GM19023 (cell line): ENCODE data around the gene IL1A.

Experiments used
- ATAC-seq: cut with Tn5 transposase; IDR thresholded peaks from one replicate; pipeline ENCODE4 v1.9.1; 2021; ENCODE audit warnings: mild to moderate bottlenecking, moderate library complexity; ENCODE audit not compliant: unreplicated experiment

Gene IL1A

DNA sequence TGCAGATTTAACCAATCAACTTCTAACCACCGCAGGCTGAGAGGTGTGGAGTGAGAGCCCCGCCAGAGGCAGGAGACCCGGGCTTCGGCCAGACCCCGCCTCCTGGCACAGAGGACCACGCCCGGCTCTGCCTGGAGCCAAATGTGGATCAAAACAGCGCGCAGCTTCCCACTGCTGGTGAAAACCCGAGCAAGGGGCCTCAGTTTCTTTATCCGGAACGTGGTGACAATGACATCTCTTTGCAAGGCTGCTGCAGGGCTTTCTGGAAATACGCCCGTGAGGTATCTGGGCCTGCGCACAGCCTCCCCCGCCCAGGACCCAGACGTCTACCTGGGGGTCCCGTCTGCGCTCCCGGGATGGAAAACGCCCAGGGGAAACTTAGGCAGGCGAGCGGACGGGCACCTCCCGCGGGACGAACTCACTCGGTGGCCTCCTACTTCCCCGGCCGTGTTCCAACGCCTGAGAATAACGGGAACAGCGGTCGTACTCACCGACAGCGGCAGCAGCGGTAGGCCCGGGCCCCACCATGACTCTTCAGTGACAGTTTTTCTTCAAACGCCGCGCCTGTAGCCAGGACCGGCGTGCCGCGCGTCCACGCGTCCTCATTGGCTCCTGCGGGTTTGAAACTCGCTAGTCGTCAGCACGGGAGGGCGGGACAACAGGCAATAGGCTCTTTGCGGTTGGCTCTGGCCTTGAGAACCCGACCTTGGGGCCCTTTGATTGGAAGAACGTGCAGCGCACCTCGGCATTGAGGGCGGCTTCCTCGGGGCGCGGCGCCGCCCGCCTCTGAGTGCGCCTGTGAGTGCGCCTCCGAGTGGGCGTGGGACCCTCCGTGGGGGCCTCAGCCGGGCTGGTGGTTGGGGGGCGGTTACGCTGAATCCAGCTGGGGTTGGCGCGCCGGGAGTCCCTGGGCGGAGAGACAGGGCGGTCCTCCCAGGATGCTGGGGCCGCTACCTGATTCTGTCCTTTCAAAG, 19.9 kb downstream of the IL1A start, which contains the start of gene CKAP2L:
TSS of gene CKAP2L (minus strand) at position 539 of the 974 bp plus-strand sequence. CDS start at position 528, 11 bp downstream.
- ATAC-seq = peak; percentile 99

DNA sequence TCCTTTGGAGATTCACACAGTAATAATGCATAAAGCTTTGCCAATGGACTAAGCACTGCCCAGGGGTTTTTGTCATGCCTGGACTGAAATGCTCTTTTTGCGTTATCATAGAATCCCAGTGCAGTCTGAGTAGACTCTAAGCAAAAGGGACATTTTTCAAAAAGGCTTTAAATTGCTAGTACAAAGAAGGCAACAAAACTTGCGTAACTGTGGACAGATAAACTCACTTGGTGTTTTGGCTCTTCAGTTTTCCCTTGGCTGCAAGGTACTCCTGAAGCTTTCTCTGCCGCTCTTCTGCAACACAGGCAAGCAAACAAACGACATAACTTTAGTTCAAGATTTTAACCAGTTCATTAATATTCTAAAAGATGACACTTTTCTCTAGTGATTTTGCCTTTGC, 22.0 kb downstream of the IL1A start:
- ATAC-seq = no peak

DNA sequence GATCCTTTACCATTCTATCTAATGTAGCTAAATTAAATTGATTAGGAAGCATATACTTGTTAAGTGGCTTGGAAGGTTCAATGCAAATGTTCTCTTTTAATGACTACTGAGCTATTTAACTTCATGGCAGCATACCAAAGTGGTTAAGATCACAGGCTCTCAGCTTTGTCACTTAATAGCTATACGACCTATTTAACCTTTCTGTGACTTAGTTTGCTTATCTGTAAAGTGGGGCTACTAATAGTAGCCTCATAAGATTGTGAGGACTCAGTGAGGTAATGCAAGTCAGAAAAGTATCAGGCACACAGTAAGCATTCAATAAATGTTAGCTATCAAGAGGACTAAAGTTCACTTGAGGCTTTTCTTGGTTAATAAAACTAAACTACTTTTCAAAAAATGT, 24.1 kb downstream of the IL1A start:
- ATAC-seq = no peak

DNA sequence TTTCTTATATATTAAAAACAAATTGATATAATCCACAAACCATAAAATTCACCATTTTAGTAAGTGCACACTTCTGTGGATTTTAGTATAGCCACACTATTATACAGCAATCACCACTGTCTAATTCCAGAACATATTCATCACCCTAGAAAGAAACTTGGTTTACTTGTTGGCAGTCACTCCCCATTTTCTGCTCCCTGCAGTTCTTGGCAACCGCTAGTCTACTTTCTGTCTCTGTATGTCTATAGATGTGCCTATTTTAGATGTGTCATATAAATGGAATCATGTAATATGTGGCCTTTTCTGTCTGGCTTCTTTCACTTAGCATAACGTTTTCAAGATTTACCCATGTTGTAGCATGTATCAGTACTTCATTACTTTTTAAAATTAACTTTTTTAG, 25.6 kb downstream of the IL1A start:
- no peak for ATAC-seq

DNA sequence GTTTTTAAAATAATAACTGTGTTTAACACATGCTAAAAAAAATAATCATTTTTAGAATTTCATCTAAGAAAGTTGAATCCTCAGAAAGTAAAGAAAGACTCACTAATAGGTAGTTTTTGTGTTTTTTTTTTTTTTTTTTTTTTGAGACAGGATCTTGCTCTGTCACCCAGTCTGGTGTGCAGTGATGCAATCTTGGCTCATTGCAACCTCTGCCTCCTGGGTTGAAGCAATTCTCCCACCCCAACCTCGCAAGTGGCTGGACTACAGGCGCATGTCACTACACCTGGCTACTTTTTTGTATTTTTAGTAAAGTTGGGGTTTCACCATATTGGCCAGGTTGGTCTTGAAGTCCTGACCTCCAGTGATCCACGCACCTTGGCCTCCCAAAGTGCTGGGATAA, 27.0 kb downstream of the IL1A start:
- no peak for ATAC-seq

DNA sequence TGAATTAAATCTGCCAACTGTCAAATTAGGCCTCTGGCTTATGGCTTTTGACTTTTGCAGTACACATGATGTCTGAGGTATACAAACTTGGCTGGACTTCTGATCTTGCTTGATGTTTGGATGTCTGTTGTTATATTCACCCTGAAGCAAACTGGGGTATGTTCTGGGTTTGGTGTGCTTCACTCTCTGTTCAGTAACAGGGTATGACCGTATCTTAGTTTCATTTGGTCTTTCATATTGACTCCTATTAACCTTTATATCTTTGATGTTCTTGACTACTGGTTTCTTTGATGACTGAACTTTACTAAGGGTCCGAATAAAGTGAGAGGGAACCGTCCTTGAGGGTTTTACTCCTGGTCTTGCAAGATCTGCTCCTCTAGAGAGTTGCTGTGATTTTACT, 28.1 kb downstream of the IL1A start:
- ATAC-seq = no peak

DNA sequence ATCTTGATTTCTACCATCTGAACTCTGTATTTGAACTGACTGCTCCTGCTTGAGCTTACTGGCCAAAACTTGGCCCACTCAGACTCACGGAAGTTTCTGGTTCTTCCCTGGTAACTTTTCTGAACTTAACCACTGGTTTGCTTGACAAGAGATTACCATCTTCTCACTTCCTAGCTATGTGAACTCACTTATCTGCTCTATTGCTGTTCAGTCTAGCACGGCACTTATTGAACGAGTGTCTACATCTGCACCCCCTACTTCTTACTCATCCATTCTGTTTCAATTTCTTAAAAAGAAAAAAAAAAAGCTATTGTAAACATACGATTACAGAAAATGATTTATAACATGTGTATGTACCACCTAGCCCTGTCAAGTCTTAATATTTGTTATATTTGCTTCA, 28.8 kb downstream of the IL1A start:
- no peak for ATAC-seq

DNA sequence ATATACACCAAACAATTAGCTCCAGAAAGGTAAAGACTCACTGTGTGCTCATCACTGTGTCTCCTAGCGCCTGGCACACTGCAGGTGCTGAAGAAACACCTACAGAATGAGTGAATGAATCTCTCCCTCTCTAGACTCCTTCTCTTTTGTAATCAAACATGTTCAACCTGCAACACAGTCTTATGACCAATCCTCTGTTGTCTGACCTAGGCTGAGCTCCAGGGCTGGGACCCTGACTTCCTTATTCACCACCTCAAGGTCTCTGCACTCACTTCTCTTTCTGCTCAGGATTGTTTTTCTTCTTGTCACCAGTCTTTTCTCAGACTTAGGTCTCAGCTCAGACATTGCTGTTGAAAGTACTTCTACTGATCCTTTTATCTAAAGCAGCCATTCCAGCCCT, 29.7 kb downstream of the IL1A start:
- ATAC-seq = no peak

DNA sequence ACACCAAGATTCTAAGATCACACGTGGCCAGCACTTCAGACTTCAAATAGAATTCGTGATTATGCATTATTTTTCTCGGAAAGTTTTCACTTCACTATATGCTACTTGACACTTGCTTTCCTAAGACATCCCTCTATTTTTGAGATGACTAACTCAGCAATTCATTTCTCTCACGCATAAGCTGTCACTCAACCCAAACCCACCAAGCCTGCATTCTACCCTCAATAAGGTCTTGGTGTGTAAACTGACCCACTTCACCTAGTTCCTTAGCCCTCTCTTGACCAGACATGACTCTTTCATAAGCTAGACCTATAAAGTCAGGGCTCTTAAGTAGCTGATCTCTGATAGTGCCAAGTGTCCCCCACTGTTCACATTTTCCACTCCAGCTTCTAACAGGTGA, 31.6 kb downstream of the IL1A start:
- no peak for ATAC-seq

DNA sequence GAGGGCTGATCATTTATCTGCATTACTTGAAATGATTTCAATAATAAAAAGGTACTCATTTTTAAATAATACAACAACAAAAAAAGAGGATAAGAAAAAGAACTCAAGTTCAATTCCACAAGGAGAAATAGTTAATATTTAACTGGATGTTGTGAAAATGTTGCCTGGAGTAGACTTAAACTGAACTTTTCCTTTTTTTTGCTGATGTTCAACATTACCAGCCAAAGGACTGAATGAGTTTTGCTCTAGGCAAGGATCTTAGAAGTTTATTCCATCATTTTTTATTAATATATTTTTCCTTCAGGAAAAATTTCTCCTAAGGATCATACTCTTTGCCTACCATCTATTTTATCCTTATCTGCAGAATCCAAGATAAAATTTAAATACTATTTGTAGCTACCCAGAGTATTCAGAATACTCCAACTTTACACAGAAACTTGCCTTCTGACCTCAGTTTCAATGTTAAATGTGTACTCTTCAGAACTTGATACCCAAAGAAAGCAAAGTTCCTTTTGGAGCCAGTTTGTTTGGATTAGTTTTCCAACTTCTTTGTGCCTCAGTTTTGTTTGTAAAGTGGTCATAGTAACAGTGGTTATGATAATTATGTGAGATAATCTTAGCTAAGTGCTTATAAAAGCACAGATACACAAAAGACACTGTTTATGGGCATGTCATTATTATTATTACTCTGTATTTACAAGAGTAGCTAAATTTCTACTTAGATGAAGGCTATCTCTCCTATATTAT, 32.7 kb downstream of the IL1A start:
- ATAC-seq = no peak

DNA sequence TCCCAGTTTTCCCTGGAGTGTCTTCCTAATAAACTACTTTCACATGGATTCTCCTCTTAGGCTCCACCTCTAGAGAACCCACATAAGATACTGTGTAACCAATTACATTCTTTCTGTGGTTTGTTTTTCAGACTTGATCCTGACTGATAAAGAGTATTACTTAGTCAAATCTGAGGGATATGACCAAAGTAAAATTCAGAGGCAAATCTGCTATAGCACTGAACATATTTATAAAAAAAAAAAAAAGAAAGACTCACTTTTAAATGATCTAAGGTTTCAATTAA, 33.8 kb downstream of the IL1A start:
- ATAC-seq = no peak

DNA sequence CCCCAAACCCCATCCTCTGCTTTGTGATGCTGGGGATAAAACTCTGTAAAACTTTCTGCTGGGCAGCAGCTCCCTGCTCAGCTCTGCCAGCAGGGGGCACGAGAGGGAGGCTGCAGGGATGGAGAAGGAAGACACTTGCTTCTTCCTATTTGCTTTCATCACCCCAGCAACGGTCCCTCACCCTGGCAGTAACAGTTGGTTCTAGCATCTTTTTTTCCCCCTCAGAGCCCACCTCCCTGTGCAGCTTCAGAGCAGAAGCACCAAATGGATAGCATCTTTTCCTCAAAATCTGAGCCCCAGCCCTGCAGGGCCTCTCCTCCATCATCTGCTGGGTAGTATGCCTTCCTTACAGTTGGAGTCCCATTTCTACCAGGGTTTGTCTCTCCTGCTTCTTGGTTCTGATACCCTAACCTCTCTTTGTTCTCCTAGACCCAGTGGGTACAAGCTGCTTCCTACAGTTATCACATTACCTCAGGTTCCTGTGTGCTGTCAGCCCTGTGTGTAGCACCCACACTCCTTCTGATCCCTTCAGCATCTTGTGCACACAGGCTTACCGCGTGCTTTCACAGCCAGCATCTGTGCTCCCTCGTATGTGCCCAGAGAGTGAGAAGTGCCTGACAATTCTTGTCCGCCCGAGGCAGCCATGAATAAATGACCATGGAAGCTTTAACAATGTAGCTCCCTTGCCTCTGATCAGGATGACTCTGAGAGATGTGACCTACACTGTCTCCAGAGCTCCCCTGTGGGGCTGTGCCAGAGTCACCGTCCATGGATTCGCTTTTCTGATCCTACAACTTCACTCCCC, 34.3 kb downstream of the IL1A start:
- ATAC-seq = peak; percentile 78

DNA sequence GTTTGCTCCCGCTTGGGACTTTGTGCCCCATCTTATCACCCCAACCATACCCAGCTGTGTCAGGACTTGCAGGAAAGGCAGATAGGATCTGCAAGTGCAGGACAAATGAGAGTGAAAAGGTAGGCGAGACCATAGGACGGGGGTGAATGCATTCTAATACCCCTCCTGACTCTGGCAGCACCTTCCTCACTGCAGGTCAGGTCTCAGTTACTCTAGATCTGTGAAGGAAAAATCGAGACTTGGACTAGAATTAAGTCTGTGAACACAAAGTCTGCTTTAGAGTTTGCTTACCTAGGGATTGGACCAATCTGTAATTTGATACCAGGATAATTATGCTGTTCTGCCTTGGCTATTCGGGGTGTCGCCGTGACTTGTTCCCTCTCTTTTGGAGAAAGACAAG, 43.8 kb downstream of the IL1A start:
- no peak for ATAC-seq

DNA sequence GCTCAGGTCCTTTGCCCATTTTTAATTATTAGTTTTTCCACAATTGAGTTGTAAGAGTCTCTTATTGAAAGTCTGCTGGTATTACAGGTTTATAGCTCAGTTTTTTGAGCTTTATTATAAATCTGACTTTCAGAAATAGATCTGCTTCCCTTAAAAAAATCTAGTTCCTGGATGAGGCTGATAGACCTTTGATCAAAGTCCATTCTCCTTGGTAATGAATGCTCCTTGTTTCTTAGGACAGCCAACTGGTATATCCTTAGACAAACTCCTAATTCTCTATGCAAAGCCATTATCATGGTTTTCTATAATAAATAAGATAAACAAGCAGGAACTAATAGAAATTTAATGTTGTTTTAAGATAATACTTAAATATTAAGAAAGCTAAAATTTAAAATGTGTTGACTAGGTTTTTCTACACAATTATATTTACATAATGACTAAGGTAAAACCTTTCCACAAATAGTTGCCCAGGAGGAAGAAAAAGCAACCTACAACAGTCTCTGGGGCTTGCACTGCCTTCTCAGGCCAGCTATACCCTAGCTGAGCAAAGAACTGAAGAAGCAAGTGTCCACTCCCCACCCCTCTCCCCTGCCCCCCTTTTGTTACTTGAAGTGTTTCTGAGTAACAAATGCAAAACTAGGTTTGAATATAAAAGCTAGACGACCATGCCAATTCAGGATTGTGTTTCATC, 46.6 kb downstream of the IL1A start:
- ATAC-seq = no peak

DNA sequence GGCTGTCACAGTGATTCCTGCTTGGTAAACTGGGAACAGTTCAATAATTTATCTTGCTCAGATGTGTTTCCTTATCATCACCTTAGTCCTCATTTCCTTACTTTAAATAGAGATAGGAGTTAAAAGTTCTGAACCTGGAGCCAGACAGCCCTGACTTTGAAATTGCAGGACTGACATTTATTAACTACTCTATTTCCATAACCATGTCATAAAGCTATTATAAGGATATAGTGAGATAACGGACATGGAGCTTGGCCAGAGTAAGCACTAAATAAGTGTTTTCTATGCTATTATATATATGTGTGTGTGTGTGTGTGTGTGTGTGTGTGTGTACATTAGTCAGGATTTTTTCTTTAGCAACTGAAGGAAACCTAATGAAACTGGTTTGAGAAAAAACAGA, 50.4 kb downstream of the IL1A start:
- ATAC-seq = no peak

DNA sequence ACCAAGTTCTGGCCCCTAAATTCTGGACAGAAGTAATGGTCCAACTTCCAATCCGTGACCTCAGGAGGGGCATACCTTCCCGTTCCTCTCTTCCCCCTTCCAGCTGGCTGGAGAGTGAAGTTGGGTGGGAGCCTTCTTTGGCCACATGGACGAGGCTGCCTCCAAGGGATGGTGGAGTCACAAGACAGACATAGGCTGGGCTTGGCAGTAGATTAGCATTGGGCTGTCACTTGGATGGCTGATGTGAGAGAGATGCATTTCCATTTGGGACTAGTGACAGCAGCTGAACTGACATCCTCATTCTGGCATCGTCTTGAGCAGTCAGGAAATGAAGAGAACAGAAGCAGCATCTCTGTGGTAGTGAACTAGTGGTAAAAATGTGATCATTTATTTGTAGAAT, 50.8 kb downstream of the IL1A start:
- ATAC-seq = no peak

DNA sequence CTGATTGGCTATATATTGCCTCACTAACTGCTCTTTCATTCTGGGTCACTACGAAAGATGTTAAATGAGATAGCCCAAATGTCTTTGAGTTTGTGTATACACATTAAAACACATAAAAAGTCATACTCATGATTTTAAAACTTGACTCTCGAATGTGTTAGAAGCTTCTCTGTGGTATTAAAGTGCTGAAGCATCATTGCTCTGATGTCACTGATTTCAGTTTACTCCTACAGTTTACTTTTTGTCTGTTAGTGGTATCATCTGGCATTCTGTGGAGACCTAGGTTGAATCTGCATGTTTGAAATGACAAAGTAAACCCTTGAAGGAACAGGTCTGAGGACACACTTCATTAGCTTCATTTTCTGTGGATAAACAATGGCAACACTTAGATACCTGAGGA, 52.8 kb downstream of the IL1A start:
- no peak for ATAC-seq

DNA sequence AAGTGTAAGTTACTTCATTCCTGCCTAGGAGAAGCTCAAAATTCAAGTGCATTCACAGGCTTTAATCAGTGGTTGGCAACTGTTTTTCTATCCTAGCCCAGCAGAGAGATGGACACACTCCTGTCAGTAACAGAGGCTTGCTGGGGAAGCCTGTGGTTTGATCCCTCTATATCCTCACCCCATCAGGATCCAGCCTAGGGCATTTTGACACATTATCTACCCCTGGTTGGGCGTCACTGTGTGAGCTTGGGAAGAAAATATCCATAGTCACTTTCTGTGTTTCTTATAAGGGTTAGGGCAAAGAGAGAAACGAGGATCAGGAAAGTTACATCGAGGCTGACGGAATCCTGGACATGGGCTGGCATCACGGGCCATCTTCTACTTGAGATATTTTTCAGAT, 53.5 kb downstream of the IL1A start:
- ATAC-seq = no peak

DNA sequence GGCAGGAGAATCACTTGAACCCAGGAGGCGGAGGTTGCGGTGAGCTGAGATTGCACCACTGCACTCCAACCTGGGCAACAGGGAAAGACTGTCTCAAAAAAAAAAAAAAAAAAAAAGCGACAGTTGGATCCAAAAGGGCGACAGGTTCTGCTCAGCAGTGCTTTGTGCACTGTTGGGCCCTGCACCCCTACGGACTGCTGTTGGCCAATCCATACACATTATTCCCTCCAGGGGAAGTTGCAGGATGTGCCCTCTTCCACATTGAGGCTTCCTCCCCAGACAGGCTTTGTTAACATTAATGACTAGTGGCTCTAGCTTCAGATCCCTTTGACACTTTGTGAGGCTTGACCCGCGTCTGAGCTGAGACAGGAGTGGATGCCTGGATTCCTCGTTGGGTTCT, 54.1 kb downstream of the IL1A start:
- no peak for ATAC-seq

DNA sequence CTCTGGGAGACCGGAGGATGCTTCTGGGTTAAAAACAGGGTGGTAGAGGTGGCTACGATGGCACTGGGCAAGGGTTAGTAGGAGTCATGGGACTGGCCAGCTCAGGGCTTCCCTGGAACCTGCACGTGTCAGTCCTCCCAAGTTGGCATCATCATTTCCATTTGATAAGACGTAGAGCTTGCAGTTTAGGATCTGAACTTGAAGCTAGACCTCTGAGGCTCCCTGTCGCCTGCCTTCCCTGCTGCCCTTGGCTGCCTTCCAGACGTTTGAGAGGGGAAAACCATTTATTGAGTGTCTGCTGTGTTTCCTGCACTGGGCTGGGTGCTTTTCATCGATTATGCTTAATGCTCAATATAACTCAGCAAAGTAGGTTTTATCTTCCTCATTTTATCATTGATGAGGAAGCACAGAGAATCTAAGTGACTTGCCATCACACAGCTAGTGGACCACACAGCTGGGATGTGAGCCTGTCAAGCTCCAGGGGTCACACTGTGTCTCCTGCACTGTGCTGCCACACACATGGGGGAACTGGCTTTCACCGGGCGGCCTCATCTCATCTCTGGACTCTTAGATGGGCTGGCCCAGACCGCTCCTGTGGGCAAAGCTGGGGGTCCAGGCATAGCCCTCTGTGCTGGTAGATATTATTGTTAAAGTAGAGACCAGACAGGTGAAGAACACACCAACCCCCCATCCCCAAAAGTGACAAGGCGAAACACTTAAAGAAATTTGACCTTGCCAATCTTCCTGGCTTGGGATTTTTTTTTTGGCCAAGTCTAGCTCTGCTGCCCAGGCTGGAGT, 55.7 kb downstream of the IL1A start:
- no peak for ATAC-seq
